ENCODE data around the gene SPEG.

SPEG gene

GRCh38 chr2:219499555-219499954 lies 64.9 kb downstream of the SPEG start:
- no peak for DNase-seq

- no peak for DNase-seq
These were observed 65.5 kb downstream of the SPEG start for GRCh38 chr2:219500135-219500534.

- DNase-seq: no peak
These were observed 67.2 kb downstream of the SPEG start for GRCh38 chr2:219501849-219502248.

- DNase-seq: no peak
These were observed 68.0 kb downstream of the SPEG start for GRCh38 chr2:219502618-219503017.

GRCh38 chr2:219505585-219505984 lies 70.9 kb downstream of the SPEG start:
- DNase-seq: no peak

GRCh38 chr2:219506153-219506801 lies 71.6 kb downstream of the SPEG start:
- no peak for DNase-seq

GRCh38 chr2:219506802-219507526 lies 72.3 kb downstream of the SPEG start:
- no peak for DNase-seq

- DNase-seq: no peak
These were observed 73.2 kb downstream of the SPEG start for GRCh38 chr2:219507581-219508443.

GRCh38 chr2:219508444-219508734 lies 73.7 kb downstream of the SPEG start:
- no peak for DNase-seq

- DNase-seq: no peak
These were observed 74.5 kb downstream of the SPEG start for GRCh38 chr2:219508971-219509779.

- peak; percentile 23 to 43 for DNase-seq
These were observed 75.3 kb downstream of the SPEG start for GRCh38 chr2:219509780-219510511.

GRCh38 chr2:219510512-219511135 lies 76.0 kb downstream of the SPEG start:
- no peak for DNase-seq

GRCh38 chr2:219511547-219512325 lies 77.1 kb downstream of the SPEG start:
- DNase-seq: no peak

- no peak for DNase-seq
These were observed 78.0 kb downstream of the SPEG start for GRCh38 chr2:219512524-219513216.

GRCh38 chr2:219513787-219514186 lies 79.1 kb downstream of the SPEG start:
- no peak for DNase-seq

GRCh38 chr2:219514196-219514761 lies 79.6 kb downstream of the SPEG start, which contains the start of gene ASIC4:
ASIC4 (plus strand) TSS chr2:219514482; CDS start chr2:219514725, 243 bp downstream.
- DNase-seq: no peak

GRCh38 chr2:219514836-219515235 lies 80.2 kb downstream of the SPEG start:
- DNase-seq: no peak

GRCh38 chr2:219515874-219516629 lies 81.4 kb downstream of the SPEG start:
- no peak for DNase-seq

- no peak for DNase-seq
These were observed 82.2 kb downstream of the SPEG start for GRCh38 chr2:219516888-219517287.

All from inflammatory macrophage treated with lipopolysaccharide for 1 hour (primary cell).